ENCODE results near the gene PICALM.
"Not testable (repeated sequence)": the region's sequence is repeated elsewhere in the genome, so short reads cannot be mapped to it uniquely, and the experiment has no call there.

Gene PICALM

GRCh38 chr11:86068951-86069407 lies at the start of gene PICALM:
Gene PICALM (minus strand): TSS chr11:86069084. CDS start chr11:86068780, 304 bp downstream.
- peak; percentile 97 to 99 for DNase-seq

- no peak for DNase-seq
These were observed 49.4 kb upstream of the PICALM start for GRCh38 chr11:86118253-86118652.

GRCh38 chr11:86117712-86118063 lies 48.8 kb upstream of the PICALM start:
- no peak for DNase-seq

GRCh38 chr11:86117001-86117711 lies 48.3 kb upstream of the PICALM start:
- no peak for DNase-seq

GRCh38 chr11:86116386-86116726 lies 47.5 kb upstream of the PICALM start:
- peak; percentile 33 to 36 for DNase-seq

- DNase-seq: peak; percentile 5 to 16
These were observed 46.9 kb upstream of the PICALM start for GRCh38 chr11:86115542-86116385.

- no peak for DNase-seq
These were observed 40.2 kb upstream of the PICALM start for GRCh38 chr11:86108890-86109638.

GRCh38 chr11:86108191-86108590 lies 39.3 kb upstream of the PICALM start:
- DNase-seq: no peak

- no peak for DNase-seq
These were observed 38.0 kb upstream of the PICALM start for GRCh38 chr11:86106916-86107315.

GRCh38 chr11:86106031-86106430 lies 37.1 kb upstream of the PICALM start:
- DNase-seq: not testable (repeated sequence)

GRCh38 chr11:86105601-86106000 lies 36.7 kb upstream of the PICALM start:
- not testable (repeated sequence) for DNase-seq

- no peak for DNase-seq
These were observed 34.9 kb upstream of the PICALM start for GRCh38 chr11:86103808-86104207.

- DNase-seq: no peak
These were observed 33.1 kb upstream of the PICALM start for GRCh38 chr11:86101941-86102407.

- DNase-seq: no peak
These were observed 32.6 kb upstream of the PICALM start for GRCh38 chr11:86101493-86101892.

GRCh38 chr11:86099874-86100273 lies 31.0 kb upstream of the PICALM start:
- DNase-seq: no peak

- no peak for DNase-seq
These were observed 29.1 kb upstream of the PICALM start for GRCh38 chr11:86097980-86098379.

- no peak for DNase-seq
These were observed 22.7 kb upstream of the PICALM start for GRCh38 chr11:86091566-86091965.

- no peak for DNase-seq
These were observed 22.2 kb upstream of the PICALM start for GRCh38 chr11:86091086-86091485.

GRCh38 chr11:86089659-86090058 lies 20.8 kb upstream of the PICALM start:
- no peak for DNase-seq

GRCh38 chr11:86087688-86088087 lies 18.8 kb upstream of the PICALM start:
- not testable (repeated sequence) for DNase-seq

GRCh38 chr11:86087256-86087655 lies 18.4 kb upstream of the PICALM start:
- DNase-seq: no peak

GRCh38 chr11:86081455-86081854 lies 12.6 kb upstream of the PICALM start:
- no peak for DNase-seq

GRCh38 chr11:86079421-86079820 lies 10.5 kb upstream of the PICALM start:
- no peak for DNase-seq
